Activated CD4-positive, alpha-beta T cell treated with anti-CD3 and anti-CD28 coated beads for 1 hour (primary cell): ENCODE measurements around the gene MYLK2.

Experiments used
- DNase-seq: peaks from one replicate; pipeline ENCODE4 v3.0.0-alpha.2; 2020

Gene MYLK2

DNA sequence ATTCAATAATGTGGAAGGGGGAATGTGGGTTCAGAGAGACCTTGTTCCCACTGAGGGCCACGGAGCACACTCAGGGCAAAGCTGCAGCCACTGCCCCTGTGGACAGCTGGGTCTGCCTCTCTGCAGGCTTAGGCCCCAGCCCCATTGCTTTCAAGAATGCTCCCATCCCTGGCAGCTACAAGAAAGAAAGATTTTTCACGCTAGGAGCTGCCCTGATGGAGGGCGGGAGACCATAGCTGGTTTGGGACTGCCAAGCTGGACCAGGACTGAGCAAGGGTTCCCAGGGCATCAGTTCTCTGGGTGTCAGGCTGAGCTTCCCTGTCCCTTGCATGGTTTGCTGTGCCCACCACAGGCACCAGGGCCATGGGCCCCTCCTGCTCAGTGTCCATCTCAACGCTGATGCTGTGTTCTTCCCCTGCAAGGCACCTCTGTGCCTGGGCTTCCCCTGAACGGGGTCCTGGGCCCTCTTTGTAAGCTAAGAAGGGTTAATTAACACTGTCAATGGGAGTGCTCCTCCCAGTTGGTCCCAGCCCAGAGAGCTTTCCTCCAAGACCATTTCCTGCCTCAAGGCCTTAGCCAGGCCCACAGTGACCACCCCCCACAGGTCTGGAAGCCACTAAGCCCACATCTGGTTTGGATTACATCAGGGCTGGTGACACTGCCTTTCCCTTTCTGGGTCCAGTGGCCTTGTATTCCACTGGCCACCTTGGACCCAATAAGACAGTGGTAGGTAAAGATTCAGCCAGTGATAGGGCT, 17.9 kb downstream of the MYLK2 start:
- no peak for DNase-seq

GRCh38 chr20:31837896-31838397, 18.8 kb downstream of the MYLK2 start:
- DNase-seq: no peak

DNA sequence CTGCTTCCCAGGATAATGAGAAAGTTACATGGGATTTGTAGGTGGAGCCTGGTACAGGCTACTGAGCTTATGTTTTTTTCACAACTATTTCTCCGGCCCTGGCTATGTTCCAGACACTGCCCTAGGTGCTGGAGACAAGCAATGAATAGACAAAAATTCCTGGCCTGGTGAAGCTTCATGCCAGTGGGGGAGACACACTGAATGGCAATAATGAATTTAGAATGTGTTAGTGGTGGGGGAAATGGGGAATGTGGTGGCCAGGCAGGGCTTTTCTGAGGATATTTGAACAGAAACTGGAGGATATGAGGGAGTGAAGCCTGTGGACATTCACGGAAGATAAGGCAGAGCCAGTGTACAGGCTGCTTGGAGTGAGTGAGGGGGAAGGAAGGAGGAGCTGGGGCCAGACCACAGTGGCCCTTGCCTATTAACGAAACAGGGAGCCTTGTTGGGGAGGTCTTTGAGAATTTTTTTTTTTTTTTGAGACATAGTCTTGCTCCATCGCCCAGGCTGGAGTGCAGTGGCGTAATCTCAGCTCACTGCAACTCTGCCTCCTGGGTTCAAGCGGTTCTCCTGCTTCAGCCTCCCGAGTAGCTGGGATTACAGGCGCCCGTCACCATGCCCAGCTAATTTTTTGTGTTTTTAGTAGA, 19.6 kb downstream of the MYLK2 start:
- no peak for DNase-seq

DNA sequence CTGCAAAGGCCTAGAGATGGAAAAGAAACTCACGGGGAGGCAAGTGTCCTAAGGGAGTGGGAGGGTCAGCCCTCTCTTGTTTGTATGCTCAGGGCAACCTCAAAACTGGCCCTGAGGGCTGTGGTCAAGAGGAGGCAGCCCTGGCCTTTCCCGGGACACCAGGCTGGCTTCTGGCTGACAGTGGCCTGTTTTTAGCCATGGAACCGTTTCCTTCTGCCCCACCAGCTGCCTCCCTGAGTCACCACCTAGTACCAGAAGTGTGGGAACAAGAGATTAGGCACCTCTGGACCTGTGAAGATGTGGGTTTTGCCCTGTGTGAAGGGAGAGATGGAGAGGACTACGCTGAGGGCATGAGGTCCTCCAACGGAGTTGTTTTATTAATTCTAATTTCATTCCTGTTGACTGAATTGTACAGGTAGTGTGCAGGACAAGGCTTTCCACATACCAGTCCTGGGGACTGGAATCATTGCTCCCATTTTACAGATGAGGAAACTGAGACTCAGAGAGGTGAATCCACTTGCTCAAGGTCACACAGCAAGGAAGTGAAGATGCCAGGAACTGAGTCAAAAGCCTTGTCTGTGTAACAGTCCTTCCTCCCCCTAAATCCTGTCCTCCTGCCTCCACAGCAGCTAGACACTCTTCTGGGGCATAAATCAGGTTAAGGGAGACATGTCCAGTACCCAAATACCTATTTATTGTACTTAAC, 20.8 kb downstream of the MYLK2 start:
- DNase-seq: no peak

GRCh38 chr20:31840906-31841816, 22.0 kb downstream of the MYLK2 start:
- no peak for DNase-seq

- no peak for DNase-seq
These were observed 22.8 kb downstream of the MYLK2 start for GRCh38 chr20:31841928-31842327.

GRCh38 chr20:31842471-31843157, 23.5 kb downstream of the MYLK2 start:
- no peak for DNase-seq

GRCh38 chr20:31843288-31843687, 24.1 kb downstream of the MYLK2 start:
- no peak for DNase-seq

DNA sequence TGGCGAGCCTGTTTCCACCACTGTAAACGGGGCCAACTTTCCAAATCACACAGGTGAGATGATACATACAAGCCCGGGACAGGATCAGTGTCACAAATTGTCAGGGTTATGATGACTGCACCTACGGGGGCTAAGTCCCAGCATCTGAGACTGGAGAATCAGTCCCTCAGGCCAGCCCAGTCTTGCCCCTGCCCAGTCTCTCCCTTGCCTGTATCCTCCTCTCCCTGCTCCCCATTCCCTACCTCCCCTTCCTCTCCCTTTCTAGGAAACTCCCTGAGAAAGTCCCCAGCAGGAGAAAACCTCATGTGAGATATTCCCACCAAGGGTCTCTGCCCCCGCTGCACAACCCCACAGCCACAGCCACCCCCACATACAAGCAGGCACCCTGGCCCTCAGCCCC, 24.7 kb downstream of the MYLK2 start:
- DNase-seq: no peak

GRCh38 chr20:31844737-31845299, 25.7 kb downstream of the MYLK2 start:
- no peak for DNase-seq

GRCh38 chr20:31845300-31845863, 26.2 kb downstream of the MYLK2 start, which contains the start of gene FOXS1:
TSS of gene FOXS1 (minus strand) at chr20:31845604. CDS start at chr20:31845542, 62 bp downstream.
- no peak for DNase-seq

- DNase-seq: no peak
These were observed 27.6 kb downstream of the MYLK2 start for GRCh38 chr20:31846793-31847138.

DNA sequence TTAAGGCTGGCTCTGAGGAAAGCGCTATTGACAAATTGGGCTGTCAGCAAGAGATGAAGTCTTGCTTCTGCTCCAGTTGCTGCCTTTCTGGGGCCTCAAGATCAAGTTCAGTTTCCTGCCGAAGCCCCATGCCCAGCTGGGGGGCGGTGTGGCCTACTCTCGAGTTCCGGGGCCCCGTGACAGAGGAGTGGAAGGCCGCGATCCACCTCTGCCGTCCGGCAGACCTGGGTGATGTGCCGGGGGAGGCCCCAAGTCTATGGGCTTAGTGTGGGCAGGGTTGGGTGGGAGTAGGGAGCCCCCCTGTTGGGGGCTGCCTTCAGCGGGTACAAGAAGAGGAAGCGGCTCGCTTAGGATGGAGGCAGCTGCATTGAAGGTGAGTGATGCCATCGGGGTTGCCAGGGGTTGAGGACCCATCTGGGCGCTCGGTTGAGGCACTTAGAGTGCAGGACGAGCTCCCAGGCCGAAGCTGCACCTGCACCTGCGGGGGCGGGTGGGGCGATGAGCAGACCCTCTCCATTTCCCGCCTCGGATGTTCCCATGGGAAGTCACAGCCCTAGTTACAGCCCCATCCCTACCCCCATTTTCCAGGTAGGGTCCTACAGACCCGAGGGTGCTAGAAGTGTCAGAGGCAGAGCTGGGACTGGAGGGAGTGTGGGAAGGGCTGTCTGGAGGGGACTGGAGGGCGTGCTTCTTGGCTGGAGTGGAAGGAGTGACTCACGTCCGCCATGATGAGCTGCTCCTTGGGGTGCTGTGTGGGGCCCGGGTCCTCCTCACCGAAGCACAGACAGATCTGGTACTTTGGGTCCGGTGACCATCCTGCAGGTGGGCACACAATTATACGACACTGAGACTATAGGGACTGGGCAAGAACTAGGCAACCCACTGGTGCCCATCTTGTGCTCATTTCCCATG, 29.2 kb downstream of the MYLK2 start:
- DNase-seq: no peak

- DNase-seq: no peak
These were observed 30.3 kb downstream of the MYLK2 start for GRCh38 chr20:31849306-31849930.

DNA sequence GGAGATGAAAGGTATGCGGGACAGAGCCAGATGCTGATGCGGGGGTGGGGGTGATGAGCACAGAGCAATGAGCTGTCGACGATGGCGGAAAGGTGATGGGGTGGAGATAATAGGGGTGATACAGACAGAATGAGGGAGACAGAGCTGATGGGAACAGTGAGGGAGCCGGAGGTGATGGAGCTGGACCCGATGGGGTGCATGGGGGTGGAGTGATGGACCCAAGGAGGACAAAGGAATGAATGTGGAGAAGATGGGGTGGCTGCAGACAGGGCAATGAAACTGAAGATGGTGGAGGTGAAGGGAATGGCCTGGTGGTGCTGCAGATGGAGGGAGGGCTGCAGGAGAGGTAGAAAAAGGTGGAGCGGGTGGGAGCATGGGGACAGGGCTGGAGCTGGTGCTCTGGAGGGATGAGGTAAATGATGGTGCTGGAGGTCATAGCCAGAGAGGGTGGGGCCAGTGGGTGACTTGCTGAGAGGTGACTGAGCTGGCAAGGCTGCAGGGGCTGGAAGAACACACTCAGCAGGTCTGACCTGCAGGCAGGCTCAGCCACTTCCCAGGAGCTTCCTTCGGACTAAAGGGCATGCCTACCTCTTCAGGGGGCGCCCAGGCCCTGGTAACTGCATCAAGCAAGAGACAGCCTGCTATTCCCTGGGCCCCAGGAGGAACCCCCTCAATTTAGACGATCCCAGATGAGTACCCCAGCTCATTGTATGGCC, 32.2 kb downstream of the MYLK2 start:
- no peak for DNase-seq

- DNase-seq: no peak
These were observed 34.3 kb downstream of the MYLK2 start for GRCh38 chr20:31853481-31853880.

- no peak for DNase-seq
These were observed 37.4 kb downstream of the MYLK2 start for GRCh38 chr20:31856516-31856915.

GRCh38 chr20:31857861-31858759, 39.0 kb downstream of the MYLK2 start:
- no peak for DNase-seq
